Measurements from ENCODE around the gene BTBD1.
"Not testable (repeated sequence)": the region's sequence is repeated elsewhere in the genome, so short reads cannot be mapped to it uniquely, and the experiment has no call there.

DNA sequence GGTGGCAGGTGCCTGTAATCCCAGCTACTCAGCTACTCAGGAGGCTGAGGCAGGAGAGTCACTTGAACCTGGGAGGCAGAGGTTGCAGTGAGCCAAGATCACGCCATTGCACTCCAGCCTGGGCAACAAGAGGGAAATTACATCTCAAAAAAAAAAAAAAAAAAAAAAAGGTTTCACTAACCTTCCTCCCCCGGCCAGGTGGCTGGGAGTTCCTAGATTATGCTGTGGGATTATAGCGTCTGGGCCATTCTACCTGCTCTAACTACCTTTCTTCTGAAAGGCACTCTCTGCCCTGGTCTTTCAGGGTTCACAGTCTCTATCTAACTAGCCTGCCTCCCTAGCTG lies 24.9 kb upstream of the BTBD1 start:
- TF ChIP-seq, protein P1, sequence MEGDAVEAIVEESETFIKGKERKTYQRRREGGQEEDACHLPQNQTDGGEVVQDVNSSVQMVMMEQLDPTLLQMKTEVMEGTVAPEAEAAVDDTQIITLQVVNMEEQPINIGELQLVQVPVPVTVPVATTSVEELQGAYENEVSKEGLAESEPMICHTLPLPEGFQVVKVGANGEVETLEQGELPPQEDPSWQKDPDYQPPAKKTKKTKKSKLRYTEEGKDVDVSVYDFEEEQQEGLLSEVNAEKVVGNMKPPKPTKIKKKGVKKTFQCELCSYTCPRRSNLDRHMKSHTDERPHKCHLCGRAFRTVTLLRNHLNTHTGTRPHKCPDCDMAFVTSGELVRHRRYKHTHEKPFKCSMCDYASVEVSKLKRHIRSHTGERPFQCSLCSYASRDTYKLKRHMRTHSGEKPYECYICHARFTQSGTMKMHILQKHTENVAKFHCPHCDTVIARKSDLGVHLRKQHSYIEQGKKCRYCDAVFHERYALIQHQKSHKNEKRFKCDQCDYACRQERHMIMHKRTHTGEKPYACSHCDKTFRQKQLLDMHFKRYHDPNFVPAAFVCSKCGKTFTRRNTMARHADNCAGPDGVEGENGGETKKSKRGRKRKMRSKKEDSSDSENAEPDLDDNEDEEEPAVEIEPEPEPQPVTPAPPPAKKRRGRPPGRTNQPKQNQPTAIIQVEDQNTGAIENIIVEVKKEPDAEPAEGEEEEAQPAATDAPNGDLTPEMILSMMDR (conservative IDR thresholded peaks at IDR 0.05; ENCODE audit: low read depth, low read length), result not testable (repeated sequence)
- TF ChIP-seq EZH2phosphoT487 (IDR thresholded peaks at IDR 0.05; ENCODE audit: borderline replicate concordance, low read length), result not testable (repeated sequence)
